ENCODE results near the gene BTLA.
"Not testable (repeated sequence)": the region's sequence is repeated elsewhere in the genome, so short reads cannot be mapped to it uniquely, and the experiment has no call there.

BTLA gene

DNA sequence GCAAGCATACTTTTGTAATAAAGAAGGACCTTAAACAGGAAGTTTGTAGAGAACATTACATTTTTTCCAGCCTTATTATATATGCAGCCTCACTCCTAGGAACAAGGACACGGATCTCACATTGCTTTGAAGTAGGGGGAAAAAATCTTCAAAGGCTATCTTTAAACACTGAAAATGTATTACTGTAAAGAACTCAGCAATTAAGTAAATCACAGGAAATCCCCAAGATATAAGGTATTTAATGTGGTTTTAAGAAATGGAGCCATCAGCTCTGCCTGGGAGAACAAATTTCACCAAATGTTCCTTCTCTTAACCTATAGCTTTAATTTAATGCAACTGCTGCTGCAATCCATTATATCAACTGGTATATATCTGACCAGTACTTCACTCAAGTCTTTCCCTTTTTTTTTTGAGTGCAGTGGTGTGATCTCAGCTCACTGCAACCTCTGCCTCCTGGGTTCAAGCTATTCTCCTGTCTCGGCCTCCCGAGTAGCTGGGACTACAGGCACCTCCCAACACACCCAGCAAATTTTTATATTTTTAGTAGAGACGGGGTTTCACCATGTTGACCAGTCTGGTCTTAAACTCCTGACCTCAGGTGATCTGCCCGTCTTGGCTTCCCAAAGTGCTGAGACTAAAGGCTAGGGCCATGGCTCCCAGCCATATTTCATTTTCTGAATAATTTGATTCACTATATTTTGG is 2.8 kb downstream of the BTLA start:
- Histone ChIP-seq H3K27me3 (ENCODE audit: insufficient read depth, low read depth, severe bottlenecking) (no peaks in the 10 kb centered on the region), H3K9me3 (ENCODE audit: severe bottlenecking) (no peaks in the 10 kb centered on the region), H3K4me3 (ENCODE audit: low read depth, low read length) (no peak overlapping the region), H3K36me3 (no peaks in the 10 kb centered on the region), H3K27ac (no peak overlapping the region)
- DNase-seq, result no peak
- TF ChIP-seq, protein P1, sequence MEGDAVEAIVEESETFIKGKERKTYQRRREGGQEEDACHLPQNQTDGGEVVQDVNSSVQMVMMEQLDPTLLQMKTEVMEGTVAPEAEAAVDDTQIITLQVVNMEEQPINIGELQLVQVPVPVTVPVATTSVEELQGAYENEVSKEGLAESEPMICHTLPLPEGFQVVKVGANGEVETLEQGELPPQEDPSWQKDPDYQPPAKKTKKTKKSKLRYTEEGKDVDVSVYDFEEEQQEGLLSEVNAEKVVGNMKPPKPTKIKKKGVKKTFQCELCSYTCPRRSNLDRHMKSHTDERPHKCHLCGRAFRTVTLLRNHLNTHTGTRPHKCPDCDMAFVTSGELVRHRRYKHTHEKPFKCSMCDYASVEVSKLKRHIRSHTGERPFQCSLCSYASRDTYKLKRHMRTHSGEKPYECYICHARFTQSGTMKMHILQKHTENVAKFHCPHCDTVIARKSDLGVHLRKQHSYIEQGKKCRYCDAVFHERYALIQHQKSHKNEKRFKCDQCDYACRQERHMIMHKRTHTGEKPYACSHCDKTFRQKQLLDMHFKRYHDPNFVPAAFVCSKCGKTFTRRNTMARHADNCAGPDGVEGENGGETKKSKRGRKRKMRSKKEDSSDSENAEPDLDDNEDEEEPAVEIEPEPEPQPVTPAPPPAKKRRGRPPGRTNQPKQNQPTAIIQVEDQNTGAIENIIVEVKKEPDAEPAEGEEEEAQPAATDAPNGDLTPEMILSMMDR (IDR thresholded peaks at IDR 0.05; ENCODE audit: low read depth, low read length), result no peak

DNA sequence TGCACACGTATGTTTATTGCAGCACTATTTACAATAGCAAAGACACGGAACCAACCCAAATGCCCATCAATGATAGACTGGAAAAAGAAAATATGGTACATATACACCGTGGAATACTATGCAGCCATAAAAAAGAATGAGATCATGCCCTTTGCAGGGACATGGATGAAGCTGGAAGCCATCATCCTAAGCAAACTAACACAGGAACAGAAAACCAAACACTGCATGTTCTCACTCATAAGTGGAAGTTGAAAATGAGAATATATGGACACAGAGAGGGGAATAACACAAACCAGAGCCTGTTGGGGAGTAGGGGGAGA is 4.9 kb downstream of the BTLA start:
- H3K36me3 ChIP-seq; H3K27ac ChIP-seq; H3K4me3 ChIP-seq (ENCODE audit: low read depth, low read length); H3K9me3 ChIP-seq (ENCODE audit: severe bottlenecking); DNase-seq; H3K27me3 ChIP-seq (ENCODE audit: insufficient read depth, low read depth, severe bottlenecking): not testable (repeated sequence)

DNA sequence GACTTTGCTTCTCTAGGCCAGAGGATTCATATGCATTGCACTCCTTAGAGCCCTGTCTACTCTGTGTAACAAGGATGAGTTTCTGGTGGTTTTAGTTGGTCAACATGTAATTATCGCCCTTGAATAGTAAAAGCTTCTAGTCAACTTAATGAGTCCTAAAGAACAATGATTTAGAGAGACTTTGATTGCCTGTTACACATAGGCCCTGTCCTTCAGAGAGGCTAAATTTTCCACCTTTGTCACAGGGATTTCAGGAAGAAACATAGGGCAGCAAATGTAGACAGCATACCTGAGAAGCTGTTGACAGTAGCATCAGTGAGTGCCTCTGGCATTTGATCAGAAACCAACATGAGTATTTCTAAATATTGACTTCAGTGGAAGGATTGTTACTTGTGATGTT is 7.1 kb downstream of the BTLA start:
- DNase-seq, result no peak
- Histone ChIP-seq H3K27ac (no peak overlapping the region), H3K36me3 (no peaks in the 10 kb centered on the region), H3K4me3 (ENCODE audit: low read depth, low read length) (no peak overlapping the region), H3K27me3 (ENCODE audit: insufficient read depth, low read depth, severe bottlenecking) (no peaks in the 10 kb centered on the region), H3K9me3 (ENCODE audit: severe bottlenecking) (no peaks in the 10 kb centered on the region)
- TF ChIP-seq, protein P1 (IDR thresholded peaks at IDR 0.05; ENCODE audit: low read depth, low read length), result no peak

DNA sequence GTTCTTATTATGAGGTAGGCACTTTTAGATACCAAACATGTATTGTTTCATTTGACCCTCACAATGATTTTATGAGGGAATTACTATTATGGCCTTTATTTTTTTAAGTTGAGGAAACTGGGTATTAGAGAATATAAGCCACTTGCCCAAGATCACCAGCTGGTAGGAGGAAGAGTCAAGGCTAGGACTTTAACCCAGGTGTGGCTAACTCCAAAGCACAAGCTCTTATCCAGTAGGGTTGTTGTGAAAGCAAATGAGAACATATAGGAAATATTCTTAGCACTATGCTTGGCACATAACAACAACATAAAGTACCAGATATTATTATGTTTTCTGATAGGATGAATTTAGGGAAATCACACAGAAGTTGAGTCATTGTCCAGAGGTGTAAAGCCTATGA is 7.9 kb downstream of the BTLA start:
- TF ChIP-seq, protein P1 (IDR thresholded peaks at IDR 0.05; ENCODE audit: low read depth, low read length), result no peak
- Histone ChIP-seq H3K27ac (no peak overlapping the region), H3K4me3 (ENCODE audit: low read depth, low read length) (no peak overlapping the region), H3K9me3 (ENCODE audit: severe bottlenecking) (no peaks in the 10 kb centered on the region), H3K36me3 (no peaks in the 10 kb centered on the region), H3K27me3 (ENCODE audit: insufficient read depth, low read depth, severe bottlenecking) (no peaks in the 10 kb centered on the region)
- no peak for DNase-seq

DNA sequence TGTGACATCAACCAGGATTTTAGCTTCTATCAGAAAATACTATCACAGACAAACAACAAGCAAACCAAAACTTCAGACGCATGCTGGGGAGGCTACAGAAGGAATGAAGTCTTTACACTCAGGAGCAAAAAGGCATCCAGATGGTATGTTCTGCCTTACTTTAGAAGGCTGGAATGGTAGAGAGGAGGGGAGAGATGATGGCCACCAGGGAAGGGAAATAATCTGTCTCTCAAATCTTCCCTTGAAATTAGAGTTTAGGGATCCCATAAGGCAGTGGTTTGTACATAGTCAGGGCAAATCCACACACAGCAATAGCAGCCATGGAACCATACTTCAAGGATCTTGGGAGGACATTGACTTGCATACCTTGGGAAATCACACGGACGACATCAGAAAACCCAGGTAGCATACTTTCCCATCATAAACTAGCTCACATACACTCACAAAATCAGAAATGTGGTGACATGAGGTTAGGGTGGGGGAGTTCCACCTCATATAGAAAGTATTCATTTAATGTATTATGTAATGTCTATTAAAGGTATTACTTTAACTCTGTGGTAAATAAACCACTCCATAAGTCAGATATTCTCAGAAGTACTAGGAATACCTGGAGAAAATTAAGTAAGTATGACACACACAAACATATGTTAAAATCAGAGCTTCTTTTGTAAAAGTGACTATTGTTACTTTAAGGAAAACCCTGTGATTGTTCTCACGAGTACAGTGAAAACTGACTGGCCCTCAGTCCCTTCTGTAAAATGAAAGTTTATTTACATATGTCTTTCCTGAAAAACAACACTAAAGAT is 9.4 kb downstream of the BTLA start:
- Histone ChIP-seq H3K9me3 (ENCODE audit: severe bottlenecking) (no peaks in the 10 kb centered on the region), H3K27me3 (ENCODE audit: insufficient read depth, low read depth, severe bottlenecking) (no peaks in the 10 kb centered on the region), H3K27ac (no peak overlapping the region), H3K36me3 (no peaks in the 10 kb centered on the region), H3K4me3 (ENCODE audit: low read depth, low read length) (no peak overlapping the region)
- TF ChIP-seq, protein P1 (IDR thresholded peaks at IDR 0.05; ENCODE audit: low read depth, low read length), result no peak
- DNase-seq, result no peak

DNA sequence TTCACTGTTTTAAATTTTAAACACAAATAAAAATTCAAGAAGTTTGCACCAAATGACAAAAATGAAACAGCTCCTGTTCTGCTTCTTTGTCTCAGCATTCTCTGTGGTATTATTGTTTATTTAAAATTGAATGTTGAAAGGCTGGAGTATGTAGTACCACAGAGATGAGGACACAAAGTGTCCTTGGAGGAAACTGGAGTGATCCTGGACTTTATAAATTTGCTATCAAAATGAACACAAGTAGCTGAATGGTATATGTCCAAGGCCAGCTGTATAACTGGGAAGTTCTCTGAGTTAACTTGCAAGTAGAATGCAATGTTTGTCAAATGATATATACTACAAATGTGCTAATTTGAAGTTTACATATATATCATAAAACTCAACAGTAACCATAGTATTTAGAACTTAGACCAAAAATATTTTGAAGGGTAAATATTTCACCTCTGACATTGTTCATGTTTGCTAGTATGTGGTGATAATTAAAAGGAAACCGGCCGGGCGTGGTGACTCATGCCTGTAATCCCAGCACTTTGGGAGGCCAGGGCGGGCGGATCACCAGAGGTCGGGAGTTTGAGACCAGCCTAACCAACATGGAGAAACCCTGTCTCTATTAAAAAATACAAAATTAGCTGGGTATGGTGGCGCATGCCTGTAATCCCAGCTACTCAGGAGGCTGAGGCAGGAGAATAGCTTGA is 12.3 kb downstream of the BTLA start:
- no peak overlapping the region for H3K4me3 ChIP-seq (ENCODE audit: low read depth, low read length)
- DNase-seq, result no peak
- H3K27me3 ChIP-seq (ENCODE audit: insufficient read depth, low read depth, severe bottlenecking), result no peaks in the 10 kb centered on the region
- H3K9me3 ChIP-seq (ENCODE audit: severe bottlenecking), result no peaks in the 10 kb centered on the region
- H3K27ac ChIP-seq, result no peak overlapping the region
- TF ChIP-seq, protein P1 (IDR thresholded peaks at IDR 0.05; ENCODE audit: low read depth, low read length), result no peak
- no peaks in the 10 kb centered on the region for H3K36me3 ChIP-seq
